Erythroblast (primary cell): ENCODE data around the gene THRA.

Experiments used
- GATA1 ChIP-seq: IDR thresholded peaks from 2 replicates; pipeline ENCODE4 v1.6.1; 2011; ENCODE audit warnings: low read depth, mild to moderate bottlenecking, control low read depth, low read length, moderate library complexity
- POLR2A ChIP-seq: IDR thresholded peaks from 2 replicates; pipeline ENCODE4 v1.6.1; 2011; ENCODE audit warnings: mild to moderate bottlenecking, low read length

DNA sequence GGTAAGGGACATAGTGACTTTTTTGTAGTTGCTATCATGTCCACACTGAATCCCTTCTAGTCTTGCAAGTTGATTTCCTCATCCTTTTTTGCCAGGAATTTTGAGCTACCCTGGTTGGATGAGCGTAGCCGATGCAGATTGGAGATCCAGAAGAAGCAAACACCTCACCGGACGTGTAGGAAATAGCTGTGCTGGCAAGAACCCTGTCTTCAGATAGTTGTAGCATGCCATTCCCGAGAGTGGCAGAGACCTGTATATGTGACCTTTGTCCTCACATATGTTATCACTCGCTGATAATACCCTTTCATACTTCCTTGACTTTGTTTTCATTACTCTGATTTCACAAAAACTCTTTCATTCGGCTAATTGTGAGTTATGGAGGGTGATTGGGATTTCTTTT is 71.4 kb downstream of the THRA start:
- TF ChIP-seq POLR2A (no peak), GATA1 (no peak)
